Urothelium cell line (cell line): ENCODE data around the gene ADAP1.

Source experiments
- DNase-seq: peaks from one replicate; pipeline ENCODE4 v3.0.0; 2011; ENCODE audit warnings: low spot score, mixed read lengths
- FAIRE-seq: peaks from 2 replicates; lab custom pipeline; 2011; peaks lifted over from hg19 to GRCh38; lab: Jason Lieb, UNC

The ADAP1 gene

DNA sequence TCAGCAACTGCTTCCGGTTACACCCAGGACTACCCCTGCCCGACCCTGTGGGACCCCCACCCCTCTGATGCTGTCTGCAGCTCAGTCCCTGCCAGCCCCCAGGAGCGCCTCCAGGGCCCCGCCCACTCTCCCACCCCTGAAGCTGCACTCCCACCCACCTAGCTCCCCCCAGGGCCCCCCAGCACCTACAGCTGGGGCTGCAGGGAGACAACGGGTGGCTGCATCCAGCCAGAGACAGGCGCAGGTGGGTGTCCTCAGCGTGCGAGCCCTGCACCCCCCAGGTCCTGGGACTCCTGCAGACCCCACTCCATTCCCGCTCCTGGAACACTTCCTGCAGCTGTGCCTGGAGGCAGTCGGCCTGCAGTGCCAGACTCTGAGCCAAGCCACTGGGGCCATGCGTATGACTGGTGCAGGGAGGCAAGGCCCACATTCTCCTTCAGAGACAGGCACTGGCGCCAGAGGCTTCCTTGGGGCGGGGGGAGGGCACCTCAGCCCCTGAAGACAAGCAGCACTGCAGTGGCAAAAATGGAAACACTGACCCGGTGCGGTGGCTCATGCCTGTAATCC is 34.6 kb upstream of the ADAP1 start:
- DNase-seq (no peak), FAIRE-seq (no peak)

DNA sequence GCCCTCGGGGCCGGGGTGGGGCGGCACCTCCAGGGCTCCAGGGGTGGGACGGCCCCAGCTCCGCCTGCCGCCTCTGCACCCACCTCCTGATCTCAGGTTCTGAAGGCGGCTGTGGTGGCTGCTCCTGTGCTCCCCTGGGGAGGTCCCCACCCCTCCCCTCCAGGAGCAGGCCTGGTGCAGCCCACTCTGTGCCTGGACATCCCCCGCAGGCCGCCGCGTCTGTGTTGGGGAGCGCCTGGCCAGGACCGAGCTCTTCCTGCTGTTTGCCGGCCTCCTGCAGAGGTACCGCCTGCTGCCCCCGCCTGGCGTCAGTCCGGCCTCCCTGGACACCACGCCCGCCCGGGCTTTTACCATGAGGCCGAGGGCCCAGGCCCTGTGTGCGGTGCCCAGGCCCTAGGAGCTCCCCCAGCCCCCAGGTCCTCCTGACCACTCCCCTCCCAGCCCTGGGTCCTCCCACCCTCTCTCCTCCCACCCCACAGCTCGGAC is 34.0 kb upstream of the ADAP1 start:
- no peak for DNase-seq
- FAIRE-seq: no peak

DNA sequence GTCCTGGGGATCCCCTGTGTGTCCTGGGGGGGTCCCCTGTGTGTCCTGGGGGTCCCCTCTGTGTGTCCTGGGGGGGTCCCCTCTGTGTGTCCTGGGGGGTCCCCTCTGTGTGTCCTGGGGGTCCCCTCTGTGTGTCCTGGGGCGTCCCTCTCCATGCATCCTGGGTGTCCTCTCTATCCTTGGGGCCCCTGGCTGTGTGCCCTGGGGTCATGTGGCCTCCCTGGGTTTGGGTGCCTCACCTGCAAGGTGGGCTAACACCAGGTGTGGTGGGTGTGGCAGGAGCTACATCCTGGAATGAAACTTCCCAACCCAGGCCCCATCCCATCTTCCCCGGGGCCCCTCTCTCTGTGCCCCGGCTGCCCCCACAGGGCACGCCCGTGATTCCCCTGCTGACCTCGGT is 33.4 kb upstream of the ADAP1 start:
- FAIRE-seq: peak; percentile 5
- DNase-seq: no peak

DNA sequence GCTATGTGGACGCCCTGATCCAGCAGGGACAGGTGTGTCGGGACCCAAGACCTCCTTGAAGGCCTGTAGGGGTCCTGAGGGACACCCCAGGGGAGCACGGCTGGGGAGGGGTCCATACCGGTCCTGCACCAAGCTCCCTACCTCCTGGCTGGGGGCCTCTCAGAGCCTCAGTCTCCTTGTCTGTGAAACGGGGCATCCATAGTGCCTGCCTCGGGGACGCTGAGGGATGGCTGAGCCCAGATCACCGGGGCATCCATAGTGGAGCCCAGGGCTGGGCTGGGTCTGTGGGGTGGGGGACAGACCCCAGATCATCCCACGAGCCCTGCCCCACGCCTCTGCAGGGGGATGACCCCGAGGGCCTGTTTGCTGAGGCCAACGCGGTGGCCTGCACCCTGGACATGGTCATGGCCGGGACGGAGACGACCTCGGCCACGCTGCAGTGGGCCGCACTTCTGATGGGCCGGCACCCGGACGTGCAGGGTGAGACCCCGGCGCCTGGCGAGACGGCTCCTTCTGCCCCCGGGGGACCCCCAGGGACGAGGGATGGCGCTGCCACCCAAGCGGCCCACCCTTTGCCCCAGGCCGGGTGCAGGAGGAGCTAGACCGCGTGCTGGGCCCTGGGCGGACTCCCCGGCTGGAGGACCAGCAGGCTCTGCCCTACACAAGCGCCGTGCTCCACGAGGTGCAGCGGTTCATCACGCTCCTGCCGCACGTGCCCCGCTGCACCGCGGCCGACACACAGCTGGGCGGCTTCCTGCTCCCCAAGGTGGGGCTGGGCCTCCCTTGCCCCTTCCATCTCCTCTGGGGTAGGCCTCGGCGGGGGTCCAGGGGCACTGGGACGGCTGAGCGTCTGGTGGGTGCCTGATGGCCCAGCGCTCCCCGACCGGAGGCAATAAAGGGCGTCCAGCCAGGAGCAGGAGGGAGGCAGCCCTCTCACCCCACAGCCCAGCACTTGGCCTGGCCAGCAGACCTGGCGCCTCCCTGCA is 32.6 kb upstream of the ADAP1 start:
- FAIRE-seq (no peak), DNase-seq (no peak)

DNA sequence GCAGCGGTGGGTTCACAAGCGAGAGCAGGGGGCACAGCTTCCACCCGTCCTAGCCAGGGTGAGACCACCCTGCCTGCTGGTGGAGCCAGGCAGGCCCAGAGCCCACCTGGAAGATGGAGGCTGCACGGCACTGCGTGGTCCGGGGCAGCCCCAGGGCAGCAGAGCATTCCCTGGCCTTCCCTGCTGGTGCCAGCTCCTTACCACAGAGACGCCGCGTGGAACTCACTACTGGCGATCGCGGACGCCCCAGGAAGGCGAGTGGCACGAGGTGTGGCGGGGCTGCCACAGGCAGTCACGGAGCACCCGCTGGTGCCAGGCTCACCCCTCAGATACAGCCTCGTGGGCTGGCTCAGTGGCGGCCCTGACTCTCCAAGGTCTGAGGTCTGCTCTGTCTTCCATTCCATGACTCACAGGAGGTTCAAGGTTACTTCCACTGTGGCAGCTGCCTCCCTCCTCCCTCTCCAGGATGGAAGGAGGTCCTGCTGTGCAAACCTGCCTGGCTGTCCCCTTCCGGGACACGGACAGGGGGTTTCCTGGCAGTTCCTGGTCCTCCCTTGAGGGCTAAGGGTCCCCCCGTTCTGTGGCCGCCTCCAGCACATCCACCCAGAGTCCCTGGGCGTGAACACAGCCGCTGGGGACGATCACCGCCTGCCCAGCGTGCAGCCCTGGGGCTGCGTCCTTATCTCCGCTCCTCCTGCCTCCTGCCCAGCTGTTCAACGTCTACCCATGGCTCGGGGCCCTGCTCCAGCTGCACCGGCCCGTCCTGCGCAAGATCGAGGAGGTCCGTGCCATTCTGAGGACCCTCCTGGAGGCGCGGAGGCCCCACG is 31.6 kb upstream of the ADAP1 start:
- DNase-seq (peak; percentile 40), FAIRE-seq (peak; percentile 94)

DNA sequence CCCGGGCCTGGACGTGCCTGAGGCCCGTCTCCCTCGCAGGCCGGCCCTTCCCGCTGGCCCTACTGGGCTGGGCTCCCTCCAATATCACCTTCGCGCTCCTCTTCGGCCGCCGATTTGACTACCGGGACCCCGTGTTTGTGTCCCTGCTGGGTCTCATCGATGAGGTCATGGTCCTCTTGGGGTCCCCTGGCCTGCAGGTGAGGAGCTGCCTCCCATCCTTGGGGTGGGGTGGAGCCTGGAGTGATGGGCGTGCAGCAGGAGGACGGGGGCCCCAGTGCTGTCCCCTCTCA is 30.6 kb upstream of the ADAP1 start:
- DNase-seq (no peak), FAIRE-seq (no peak)

DNA sequence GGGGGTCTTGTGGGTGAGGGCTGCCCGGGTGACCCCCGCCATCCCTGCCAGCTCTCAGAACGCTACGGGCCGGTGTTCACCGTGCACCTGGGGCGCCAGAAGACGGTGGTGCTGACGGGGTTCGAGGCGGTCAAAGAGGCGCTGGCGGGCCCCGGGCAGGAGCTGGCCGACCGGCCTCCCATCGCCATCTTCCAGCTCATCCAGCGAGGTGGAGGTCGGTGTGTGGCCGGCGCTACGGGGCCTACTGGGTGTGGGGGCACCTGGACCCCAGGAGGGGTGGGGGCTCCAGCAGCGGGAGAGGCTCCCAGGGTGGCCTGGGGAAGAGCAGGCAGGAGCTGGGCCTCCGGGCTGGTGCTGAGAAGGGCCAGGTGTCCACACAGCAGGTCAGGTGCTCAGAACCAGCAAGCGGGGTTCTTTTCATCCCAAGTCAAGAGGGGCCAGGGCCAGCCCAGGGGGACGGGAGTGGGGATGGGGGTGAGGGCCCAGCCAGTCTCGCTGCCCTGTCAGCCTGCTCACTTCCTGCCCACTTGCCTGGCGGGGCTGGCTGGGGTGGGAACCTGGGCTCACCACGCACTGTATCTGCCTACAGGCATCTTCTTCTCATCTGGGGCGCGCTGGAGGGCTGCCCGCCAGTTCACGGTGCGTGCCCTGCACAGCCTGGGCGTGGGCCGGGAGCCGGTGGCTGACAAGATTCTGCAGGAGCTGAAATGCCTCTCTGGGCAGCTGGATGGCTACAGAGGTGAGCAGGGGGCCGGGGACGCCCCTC is 30.1 kb upstream of the ADAP1 start:
- FAIRE-seq (no peak), DNase-seq (no peak)

DNA sequence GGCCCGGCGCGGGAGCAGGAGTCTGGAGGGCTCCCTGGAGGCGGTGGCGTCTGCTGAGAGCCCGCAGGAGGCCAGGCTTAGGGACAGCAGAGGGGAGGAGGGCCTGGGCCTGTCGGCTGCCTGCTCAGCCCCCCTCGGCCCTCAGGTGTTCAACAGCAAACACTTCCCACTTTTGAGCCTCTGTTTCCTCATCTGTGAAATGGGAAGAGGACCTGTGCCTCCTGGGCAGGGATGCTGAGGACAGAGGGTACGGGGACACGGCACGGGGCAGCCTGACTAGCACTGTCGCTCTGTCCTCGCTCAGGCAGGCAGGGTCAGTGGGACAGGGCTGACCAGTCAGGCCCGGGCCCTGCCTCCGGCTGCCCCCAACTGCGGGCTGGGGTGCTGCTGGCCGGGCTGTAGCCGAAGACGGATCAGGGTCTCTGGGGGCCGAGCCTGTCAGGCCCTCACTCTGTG is 29.2 kb upstream of the ADAP1 start:
- DNase-seq (no peak), FAIRE-seq (no peak)

DNA sequence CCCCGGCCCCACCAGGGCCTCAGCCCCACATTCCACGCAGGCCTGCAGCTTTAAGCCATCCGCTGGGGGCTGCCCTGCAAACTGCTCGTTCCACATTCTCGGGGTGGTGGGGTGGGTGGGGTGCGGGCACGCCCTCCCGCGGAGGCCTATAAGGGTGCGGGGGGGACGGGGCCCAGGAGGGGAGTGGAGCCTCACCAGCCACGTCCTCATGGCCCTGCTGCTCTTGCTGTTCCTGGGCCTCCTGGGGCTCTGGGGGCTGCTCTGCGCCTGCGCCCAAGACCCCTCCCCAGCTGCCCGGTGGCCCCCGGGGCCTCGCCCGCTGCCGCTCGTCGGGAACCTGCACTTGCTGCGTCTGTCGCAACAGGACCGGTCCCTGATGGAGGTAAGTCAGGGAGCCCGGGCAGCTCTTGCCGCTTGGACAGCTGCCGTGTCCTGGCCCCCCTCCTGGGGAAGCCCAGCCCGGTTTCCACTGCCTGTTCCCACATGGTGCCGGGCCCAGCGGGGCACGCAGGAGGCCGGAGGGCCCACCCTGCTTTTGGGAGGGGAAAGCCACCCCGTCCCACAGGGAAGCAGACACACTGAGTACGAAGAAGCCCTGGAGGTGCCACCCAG is 28.6 kb upstream of the ADAP1 start, which contains the start of gene CYP2W1:
Gene CYP2W1 (plus strand): TSS at position 178 of the 612 bp plus-strand sequence. CDS start 31 bp downstream, at position 209.
- FAIRE-seq (no peak), DNase-seq (no peak)

DNA sequence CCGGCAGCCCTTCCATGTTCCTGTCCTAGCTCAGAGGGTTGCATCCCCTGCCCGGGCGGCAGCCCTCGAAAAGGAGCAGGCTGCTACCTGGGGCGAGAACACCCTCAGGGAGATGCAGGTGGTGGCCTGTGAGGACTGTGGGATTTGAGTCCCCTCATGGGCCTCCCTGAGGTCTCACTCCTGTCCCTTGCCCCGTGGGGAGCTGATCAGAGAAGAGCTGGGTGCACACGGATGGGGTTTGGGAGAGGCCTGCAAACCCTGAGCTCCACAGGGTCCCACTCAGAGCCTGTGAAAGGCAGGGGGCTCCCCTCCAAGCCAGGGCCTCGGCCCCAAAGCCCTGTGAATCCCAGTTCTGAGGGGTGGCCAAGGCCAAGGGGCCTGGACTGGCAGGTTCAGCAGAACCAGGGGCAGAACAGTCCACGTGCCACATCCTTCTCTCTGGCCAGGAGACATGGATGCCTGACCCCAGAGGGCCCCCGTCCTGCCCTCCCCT is 28.1 kb upstream of the ADAP1 start:
- FAIRE-seq: no peak

DNA sequence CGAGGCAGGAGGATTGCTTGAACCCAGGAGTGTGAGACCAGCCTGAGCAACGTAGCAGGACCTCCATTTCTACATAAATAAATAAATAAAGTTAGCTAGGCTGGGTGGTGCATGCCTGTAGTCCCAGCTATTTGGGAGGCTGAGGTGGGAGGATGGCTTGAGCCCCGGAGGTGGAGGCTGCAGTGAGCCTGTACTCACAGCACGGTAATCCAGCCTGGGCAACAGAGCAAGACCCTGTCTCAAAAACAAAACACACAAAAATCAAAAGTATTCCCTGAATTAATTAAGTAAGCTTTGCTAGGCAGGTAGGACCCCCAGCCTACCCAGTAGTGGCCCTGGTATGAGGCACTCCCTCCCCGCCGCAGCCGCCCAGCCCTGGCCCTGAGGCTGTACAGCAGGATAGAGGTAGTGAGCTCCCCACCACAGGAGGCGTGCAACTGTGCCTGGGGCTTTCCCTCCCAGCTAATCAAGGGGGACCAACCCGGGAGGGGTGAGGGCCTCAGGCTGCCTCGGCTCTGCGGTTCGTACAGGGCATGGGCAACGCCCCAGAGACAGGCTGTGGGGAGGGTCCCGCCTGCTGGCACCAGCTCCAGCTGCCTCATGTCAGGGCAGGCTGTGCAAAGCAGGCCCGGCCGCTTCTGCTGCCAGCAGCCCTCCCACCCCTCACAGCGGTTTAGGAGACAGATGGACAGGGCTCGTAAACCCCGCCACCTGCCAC is 27.5 kb upstream of the ADAP1 start:
- no peak for FAIRE-seq
- DNase-seq: no peak

More for the DNA sequence above, 28.1 kb upstream of the ADAP1 start:
- no peak for DNase-seq

DNA sequence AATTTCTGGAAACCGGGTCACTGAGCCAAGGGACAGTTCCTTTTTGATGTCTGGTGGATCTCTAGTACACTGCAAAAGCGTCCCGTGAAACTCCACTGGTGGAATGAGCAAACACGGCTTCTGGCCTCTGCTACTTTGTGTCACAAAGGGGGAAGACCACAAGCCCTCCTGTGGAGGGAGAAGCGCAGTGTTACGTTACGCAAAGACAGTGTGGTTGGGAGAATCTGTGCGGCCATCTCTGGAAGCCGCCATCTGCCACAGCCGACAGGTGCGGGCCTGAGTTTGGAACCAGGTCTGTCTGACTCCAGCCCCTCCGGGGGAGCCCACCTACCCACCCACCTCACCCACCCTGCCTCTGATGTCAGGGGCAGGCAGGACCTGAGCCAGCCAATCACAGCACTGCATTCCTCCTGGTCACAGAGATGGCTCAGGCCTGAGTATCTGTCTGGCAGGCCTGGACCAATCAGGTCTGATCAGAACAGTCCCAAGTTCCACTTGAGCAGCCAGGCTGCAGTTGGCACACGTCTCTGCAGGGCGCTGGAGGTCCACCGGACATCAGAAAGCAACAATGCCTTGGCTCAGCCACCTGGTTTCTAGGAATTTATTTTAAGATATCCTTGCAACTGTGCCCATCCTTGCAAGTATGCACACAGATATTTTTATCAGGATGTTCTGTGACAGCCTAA is 25.5 kb upstream of the ADAP1 start:
- no peak for DNase-seq
- no peak for FAIRE-seq

DNA sequence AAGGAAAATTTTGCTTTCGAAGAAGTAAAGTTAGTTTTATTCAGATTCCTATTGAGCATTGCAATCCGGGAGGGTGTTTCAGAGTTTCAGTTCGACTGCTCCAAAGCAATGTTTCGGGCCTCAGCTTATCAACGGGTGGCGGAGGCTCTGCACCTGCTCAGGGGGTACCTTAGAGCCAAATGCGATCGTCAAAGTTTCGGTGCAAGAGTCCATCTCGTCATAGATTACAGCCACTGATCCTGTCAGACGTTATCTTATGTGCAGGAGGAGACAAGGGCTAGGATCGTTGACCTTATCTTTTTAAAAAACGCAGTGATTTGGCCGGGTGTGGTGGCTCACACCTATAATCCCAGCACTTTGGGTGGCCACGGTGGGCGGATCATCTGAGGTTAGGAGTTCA is 24.7 kb upstream of the ADAP1 start:
- no peak for FAIRE-seq
- DNase-seq: no peak

DNA sequence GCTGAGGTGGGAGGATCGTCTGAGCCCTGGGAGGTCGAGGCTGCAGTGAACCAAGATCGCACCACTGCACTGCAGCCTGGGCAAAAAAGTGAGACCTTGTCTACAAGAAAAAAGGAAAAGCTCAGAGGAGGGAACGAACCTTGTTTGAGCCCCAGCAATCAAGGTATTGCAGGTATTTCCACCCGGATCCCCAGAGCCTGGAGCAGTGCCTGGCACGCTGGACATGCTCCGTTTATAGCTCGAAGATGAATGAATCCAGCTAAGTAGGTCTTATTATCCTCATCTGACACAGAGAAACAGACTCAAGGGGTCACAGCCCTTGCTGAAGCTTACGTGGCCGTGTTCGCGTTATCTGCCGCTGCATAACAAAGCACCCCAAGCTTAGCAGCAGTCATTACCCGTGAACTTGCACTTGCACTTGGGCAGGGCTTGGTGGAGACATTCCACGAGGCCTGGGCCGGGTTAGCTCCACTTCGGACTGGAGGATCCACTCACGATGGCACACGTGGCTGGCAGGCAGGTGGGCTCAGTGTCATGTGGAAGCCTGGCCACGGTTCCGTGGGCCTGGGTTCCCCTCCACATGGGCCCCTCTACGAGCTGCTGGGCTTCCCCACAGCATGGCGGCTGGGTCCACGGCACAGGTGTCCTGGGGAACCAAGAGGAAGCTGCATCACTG is 24.1 kb upstream of the ADAP1 start:
- FAIRE-seq: no peak

DNA sequence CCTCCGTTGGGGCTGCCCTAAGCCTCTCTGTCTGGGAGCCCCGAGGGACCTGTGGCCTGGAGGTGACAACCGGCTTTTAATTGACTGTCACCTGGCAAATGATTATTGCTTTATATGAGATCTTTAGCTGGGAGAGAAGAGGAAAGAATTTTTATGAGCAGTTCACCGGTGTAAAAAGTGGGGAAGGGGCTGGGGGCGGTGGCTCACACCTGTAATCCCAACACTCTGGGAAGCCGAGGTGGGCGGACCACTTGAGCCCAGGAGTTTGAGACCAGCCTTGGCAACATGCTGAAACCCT is 23.5 kb upstream of the ADAP1 start:
- DNase-seq (no peak), FAIRE-seq (no peak)

More for the DNA sequence above, 24.1 kb upstream of the ADAP1 start:
- DNase-seq: no peak

DNA sequence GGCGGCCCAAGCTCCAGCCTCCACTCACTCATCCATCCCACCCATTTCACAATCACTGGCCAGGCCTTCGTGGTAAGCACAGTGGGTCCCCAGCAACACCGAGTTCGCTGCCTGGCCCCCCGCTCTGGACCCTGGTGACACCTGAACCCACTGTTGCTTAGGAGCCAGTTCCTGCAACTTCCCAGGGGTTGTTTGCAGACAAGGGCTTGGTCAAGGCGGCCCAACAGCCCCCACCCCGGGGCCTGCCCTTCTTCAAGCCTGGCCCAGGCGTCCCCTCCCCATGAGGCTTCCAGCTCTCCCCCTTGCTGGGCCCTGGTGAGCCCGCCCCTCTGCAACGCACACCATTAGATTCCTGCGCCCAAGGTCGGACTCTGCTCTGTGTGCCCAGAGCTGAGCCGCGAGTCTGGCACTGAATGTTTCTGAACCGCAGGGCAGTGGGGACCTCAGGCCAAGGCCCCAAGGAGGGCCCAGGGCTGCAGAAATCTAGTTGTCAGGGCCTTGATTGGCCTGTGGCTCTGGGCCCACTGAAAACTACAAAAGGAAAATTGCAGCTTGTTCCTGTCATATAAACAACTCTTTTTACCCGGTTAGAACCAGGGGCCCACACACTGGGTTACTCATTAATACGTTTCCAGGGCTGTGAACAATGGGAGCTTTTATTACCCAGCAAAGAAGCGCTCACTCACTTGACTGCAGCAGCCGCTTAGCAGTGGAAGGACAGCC is 23.0 kb upstream of the ADAP1 start:
- FAIRE-seq: no peak

DNA sequence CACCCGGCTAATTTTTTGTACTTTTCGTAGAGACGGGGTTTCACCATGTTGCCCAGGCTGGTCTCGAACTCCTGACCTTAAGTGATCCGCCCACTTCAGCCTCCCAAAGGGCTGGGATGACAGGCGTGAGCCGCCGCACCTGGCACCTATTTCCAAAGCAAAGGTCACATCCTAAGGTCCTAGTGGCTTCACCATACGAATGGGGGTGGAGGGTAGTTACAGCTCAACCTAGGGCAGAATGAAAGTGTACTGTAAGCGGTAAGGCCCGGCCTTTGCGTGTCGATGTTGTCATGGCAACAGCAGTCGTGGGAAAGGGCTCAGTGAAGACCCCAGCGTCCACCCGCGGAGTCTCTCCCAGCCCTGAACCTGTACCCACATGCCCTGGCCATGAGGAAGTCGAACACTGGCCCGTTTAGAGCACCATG is 22.4 kb upstream of the ADAP1 start:
- DNase-seq: no peak
- no peak for FAIRE-seq

More for the DNA sequence above, 23.0 kb upstream of the ADAP1 start:
- no peak for DNase-seq
